Measurements from ENCODE around the gene GSG1L. TPM values are rescaled to one million over a fixed set of nuclear protein-coding genes. Genes with fewer than 3 reads are reported as not detected.
"Not testable (repeated sequence)": the region's sequence is repeated elsewhere in the genome, so short reads cannot be mapped to it uniquely, and the experiment has no call there.

The GSG1L gene
- total RNA-seq, 1 donor from 2014 or later = not detected

DNA sequence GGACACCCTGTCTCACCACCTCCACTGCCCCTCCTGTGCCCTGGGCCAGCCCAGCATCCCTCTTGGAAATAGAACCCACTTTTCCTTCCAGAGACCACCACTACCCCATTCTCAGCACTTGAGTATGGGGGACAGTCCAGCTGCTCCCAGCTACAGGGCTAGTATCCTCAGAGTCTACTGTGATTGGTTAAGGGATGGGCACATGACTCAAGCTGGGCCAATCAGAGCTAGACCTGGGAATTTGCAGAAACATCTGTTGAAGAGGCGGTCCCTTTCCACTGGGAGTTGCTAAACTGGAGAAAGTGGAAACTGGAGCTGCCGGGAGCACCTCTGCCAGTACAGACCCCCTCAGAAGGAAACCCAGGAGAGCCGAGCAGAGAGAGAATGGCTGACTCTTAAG lies 156.6 kb downstream of the GSG1L start:
- no peak for DNase-seq (ENCODE audit: low read depth, low spot score)

DNA sequence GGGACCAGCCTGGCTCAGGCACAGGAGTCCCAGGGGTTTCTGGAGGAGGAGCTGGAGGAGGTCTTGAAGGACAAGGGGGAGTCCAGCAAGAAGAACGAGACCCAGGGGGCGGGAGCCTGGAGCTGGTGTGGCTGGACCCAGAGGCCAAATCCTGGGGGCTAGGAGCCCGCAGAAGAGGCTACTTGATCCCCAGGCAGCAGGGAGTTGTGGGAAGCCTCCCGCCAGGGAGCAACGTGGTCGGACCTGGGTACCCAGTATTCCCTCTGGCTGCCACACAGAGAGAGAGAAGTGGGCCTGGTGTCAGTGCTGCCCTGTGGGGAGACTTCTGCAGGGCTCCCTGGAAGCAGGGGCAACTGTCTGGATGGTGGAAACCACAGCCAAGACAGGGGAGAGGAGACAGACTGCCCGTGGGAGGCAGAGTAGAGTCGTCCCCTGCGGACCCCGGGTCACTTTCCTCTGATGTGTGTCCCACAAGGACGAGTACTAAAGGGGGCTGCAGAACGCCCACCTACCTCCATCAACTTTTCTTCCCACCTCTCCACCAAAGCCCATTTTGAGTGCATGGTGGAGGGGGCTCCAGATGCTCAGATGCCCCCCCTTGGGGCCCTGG lies 160.4 kb downstream of the GSG1L start:
- DNase-seq (ENCODE audit: low read depth, low spot score) = no peak

DNA sequence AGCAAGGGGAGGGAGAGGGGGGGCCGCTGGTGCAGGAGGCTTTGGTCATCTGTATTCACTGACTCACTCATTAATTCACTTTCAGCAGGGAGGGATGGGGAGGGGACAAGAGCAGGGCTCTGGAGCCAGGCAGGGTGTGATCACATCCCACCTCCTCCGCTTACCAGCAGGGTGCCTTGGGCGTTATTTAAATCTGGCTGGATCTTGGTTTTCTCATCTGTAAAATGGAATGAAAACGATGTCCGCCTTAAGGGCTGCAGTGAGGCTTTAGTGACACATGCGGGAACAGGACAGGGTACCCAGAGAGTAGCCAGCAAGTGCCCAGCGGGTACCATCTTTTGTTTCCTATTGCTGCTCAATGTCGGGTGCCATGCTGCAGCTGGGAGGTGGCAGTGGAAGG lies 161.0 kb downstream of the GSG1L start:
- DNase-seq (ENCODE audit: low read depth, low spot score) = no peak

DNA sequence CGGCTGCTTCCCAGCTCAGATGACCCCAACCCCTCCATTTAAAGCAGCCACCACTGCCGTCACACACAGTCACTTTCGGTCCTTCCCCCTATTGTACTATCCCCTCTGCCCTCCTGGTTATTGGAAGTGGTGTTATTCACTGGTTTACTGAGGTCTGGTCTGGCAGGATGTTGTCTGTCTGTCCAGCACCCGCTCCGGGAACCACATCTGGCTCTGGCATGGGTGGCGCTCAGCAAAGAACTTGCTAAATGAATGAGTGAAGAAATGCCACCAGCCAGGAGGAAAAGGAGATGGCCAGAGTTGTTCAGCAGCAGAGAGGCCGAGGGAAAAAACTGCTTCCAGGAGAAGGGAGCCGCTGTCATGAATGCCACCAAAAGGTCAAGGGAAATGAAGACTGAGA lies 161.6 kb downstream of the GSG1L start:
- DNase-seq (ENCODE audit: low read depth, low spot score) = no peak

DNA sequence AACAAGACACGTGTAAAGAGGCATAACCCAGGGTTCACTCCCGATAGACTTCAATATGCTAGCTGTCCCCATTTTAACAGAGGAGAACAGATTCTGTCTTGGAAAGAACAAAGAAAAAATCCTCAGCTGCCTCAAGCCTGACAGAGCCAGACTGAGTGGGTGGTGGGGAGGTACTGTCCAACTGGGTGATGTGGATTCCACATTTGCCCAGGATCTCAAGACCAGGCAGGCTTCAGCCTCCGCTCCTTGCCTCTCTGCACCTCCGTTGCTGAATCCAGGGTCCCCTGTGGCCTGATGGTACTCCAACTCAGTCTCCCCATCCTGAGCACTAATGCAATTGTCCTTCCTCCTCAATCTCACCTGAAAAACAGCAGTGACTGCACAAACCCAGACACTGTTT lies 163.8 kb downstream of the GSG1L start:
- DNase-seq (ENCODE audit: low read depth, low spot score) = no peak

DNA sequence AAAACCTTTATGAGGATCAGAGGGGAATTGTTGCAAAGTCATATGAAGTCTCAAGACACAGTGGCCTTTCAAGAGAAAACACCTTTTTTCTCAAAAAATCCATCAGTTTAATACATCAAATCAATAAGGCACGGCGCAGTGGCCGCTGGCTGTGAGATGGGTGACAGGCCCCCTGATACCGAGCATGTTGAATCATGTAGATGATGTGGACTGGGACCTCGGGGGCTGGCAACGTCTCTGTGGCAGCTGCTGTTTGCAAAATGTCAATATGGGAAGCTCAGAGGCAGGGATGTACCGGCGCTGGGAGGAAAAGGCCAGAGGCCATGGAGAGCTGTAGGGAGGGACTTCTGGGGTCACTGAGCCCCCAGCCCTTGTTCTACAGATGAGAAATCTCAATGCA lies 169.1 kb downstream of the GSG1L start:
- DNase-seq (ENCODE audit: low read depth, low spot score) = no peak

DNA sequence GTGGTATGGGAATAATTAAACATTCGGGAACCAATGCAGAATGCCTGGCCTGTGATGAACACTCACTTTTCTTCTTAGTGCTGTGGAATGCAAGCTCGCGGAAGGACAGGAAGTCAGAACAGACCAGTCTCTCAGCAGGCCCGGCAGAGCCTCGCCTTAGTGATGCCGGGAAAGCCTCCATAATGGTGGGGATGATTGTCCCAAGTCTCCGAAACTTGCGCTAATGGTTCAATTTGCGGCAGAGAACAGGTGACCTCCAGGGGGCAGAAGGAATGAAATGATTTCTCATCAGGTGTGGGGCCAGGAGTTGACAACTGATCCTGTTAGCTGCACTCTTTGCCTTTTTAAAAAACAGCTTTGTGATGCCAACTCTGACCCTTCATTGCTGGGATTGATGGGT lies 170.6 kb downstream of the GSG1L start:
- DNase-seq (ENCODE audit: low read depth, low spot score) = no peak

DNA sequence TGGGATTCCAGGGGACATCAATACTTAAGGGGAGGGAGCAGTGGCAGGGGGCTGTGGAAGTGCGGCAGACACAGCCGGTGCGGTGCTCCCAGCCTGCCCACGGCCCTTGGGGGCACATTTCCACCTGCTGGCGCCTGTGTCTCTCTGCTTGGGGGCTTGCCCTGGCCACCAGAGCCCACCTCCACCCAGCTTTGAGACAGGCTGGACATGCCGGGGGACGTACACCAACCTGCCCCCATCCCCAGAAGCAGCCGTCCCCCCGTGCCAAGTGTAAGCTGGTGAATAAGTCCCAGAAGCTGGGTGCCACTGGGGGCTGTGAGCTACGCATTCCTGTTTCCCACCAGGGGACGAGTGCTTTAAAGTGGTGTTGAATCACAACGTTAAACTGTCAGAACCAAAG lies 172.6 kb downstream of the GSG1L start:
- DNase-seq (ENCODE audit: low read depth, low spot score) = no peak

DNA sequence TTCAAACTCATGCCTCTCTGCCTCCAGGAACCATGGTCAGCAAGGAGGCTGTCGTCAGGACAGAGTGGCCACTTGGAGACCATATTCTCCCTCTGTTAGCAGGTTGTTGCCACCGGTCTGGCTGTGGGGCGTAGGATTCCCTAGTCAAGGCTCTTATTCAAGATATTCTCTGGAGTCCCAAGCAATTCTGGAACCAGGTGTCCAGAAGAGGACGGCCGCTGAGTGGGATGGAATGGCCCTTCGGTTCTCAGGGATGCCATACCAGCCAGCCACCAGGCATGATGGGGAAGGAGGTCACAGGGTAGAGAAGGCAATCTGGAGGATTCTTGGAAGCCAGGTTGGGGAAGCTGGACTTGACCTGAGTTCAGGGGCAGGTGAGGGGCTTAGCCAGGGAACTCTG lies 173.5 kb downstream of the GSG1L start:
- no peak for DNase-seq (ENCODE audit: low read depth, low spot score)

DNA sequence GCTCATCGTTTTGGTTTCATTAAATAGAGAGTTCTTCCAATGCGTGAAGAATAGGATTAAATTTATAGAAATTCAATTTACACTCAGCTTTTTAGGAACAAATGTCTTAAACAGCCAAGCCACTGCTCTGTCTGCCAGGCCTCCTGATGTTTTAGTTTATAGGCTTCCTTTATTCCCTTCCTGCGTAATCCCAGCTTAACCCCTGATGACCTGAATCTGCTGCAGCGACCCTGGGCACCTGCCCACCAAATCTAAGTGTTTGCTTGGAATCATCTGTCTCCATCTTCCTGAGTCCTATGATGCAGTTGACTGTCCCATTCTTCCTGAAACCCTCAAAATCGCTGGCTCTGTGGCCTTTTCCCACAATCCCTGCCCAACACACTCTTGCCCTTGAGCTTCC lies 179.9 kb downstream of the GSG1L start:
- no peak for DNase-seq (ENCODE audit: low read depth, low spot score)

DNA sequence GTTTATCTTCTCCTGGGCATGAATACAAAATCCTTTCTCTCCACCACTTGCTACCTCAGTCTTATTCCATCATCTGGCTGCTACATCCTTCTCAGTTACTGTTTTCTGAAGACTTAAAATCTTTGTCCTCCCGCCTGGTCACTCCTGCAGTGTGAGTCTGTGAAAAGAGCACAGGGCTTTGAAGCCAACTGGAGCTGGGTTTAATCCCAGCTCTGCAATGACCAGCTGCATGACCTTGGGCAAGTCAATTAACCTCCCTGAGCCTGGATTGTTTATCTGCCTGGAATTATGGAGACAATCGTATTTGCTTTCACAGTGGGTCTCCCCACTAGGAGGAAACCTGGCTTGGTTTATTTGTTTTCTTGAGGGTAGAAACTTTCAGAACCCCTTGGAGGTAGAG lies 183.2 kb downstream of the GSG1L start:
- DNase-seq (ENCODE audit: low read depth, low spot score) = no peak

DNA sequence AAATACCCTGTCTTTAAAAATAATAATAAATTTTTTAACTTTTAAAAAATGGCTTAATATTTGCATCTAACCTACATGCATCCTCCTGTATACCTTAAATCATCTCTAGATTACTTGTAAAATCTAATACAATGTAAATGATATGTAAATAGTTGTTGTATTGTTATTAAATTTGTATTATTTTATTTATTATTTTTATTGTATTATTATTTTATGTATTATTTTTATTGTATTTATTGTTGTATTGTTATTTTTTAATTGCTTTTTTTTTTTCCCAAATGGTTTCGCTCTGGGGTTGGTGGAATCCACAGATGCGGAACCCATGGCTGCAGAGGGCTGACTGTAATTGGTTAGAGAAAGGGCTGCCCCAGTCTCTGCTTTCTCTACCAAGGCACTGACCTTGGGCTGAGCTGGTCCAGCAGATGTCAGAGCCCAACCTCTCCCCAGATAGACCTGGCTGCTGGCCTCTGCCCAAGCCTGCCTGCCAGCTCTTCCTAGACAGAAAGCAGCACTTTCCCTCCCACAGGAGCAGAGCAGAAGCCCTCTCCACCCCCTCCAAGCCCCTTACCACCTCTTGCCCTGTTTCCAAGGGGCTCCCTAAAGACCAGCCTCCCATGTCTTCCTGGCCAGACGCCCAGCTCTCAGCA lies 183.8 kb downstream of the GSG1L start:
- no peak for DNase-seq (ENCODE audit: low read depth, low spot score)

DNA sequence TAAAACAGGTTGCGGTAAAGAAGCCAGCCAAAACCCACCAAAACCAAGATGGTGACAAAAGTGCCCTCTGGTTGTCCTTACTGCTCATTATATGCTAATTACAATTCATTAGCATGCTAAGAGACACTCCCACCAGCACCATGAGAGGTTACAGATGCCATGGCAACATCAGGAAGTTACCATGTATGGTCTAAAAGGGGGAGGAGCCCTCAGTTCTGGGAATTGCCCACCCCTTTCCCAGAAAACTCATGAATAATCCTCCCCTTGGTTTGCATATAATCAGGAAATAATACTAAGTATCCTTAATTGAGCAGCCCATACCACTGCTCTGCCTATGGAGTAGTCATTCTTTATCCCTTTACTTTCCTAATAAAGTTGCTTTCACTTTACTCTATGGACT lies 190.9 kb downstream of the GSG1L start:
- not testable (repeated sequence) for DNase-seq (ENCODE audit: low read depth, low spot score)

DNA sequence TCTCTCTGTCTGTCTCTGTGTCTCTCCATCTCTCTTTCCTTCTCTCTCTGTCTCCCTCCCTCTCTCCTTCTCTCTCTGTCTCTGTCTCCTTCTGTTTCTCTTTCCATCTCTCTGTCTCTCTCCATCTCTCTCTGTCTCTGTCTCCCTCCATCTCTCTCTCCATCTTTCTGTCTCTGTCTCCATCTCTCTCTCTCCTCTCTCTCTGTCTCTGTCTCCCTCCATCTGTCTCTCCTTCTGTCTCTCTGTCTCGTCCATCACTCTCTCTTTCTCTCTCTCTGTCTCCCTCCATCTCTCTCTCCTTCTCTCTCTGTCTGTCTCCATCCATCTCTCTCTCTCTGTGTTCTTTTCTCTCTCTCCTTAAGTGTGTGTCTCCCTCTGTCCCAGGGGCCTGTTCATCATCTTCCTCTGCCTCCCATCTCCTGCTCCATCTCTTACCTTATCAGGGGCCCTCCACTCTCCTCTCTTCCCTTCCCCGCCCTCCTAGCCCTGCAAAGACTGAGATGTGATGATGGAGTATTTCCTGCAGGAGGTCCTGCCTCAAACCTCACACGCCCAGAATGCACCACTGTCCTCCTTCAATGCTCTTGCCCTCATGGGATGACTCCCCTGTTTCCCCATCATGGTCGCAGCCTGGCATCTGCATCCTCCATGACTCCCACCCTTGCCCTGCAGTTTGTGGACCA lies 193.3 kb downstream of the GSG1L start:
- no peak for DNase-seq (ENCODE audit: low read depth, low spot score)

DNA sequence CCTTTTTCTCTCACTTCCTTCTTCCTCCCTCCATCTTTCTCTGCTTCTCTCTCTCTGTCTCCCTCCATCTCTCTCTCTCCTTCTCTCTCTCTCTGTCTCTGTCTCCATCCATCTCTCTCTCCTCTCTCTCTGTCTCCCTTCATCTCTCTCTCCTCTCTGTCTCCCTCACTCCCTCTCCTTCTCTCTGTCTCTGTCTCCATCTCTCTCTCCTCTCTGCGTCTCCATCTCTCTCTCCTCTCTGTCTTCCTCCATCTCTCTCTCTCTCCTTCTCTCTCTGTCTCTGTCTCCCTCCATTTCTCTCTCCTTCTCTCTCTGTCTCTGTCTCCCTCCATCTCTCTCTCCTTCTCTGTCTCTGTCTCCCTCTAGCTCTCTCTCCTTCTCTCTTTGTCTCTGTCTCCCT lies 194.1 kb downstream of the GSG1L start:
- no peak for DNase-seq (ENCODE audit: low read depth, low spot score)

DNA sequence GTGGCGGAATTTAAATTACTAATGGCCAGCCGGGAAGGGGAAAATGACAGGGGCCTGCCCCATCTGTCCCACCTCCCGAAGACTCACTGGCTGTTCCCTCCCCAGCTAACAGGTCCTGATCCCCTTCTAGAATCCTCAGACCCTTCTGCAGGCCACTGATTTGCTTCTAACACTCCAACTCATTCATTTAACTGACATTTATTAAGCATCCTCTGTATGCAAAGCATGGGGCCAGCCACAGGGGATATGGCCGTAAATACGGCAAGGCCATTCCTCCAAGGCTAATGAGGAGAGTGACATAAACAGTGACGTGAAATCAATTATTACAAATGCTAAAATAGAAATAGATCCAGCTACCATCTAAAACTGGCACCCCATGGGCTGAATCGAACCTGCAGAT lies 195.3 kb downstream of the GSG1L start:
- DNase-seq (ENCODE audit: low read depth, low spot score) = no peak

DNA sequence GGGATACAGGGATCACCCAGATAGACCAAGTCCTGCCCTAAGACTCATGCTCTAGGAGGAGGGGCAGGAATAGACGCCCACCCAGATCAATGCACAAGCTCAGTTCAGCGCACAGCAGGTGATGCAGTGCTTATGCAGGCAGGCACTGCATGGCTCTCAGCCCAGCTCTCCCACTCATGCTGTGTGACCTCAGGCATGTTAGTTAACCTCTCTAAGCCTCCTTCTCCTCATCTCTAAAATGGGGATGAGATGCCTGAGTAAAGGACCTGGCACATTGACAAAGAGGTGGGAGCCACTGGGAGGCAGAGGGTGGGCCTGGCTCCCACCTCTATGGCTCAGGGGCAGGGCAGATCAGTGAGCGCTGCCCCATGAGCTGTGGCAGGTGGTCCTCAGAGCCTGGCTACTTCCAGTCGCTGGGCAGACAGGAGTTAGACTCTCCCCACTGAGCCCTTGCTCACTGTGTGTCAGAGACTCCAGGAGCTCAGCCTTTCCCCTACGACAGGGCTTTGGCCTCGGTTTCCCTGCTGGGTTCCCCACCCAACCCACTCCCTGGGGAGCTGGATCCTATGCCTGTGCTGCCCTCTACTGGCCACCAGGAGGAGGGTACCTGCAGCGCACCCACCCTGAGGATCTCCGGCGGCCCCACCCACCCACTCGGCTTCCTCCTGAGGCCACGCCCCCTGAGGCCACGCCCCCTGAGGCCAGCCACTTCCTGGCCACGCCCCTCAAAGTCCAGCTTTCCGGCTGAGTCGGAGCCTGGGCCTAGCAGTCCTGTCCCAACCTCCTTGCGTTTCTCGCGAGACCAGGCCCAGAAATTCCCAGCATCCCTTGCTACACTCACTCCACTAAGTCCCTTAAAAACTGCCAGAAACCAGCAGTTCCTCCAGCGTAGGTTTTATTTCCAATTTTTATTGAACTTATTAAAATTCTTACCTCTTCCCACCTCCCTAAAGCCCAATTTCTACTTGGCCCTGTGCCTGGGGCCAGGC lies 196.1 kb downstream of the GSG1L start:
- peak; percentile 40 for DNase-seq (ENCODE audit: low read depth, low spot score)

DNA sequence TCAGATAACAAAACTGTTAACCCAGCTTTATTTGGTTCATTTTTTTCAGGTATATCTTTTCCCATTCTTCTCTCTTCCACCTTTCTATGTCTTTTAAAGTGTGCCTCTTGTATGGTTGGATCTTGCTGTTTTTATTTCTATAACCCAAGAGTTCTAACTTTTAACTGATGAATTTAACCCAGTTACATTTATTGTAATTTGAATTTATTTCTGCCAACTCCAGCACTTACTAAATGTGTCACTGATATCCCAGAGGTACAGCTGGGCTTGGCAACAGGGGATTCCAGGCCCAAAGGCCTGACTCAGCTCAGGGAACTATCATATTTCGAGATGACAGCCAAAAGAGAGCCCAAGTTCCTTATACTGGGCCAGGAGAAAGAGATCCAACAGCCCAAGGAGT lies 200.1 kb downstream of the GSG1L start:
- DNase-seq (ENCODE audit: low read depth, low spot score) = no peak

DNA sequence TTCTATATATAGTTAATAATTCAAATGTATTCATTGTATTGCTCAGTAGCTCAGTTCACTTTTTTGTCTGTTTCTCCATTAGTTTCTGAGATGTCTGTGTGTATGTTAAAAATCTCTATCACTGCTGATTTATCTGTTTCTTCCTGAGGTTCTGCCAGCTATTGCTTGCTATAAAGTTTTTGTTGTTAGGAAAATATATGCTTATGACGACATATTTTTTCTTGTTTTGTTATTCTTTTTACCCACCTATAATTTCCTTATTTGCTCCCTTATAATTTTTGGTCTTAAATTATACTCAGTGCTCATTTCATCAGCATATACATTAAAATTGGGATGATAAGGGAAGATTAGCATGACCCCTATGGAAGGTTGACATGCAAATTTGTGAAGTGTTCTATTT lies 200.6 kb downstream of the GSG1L start:
- no peak for DNase-seq (ENCODE audit: low read depth, low spot score)

DNA sequence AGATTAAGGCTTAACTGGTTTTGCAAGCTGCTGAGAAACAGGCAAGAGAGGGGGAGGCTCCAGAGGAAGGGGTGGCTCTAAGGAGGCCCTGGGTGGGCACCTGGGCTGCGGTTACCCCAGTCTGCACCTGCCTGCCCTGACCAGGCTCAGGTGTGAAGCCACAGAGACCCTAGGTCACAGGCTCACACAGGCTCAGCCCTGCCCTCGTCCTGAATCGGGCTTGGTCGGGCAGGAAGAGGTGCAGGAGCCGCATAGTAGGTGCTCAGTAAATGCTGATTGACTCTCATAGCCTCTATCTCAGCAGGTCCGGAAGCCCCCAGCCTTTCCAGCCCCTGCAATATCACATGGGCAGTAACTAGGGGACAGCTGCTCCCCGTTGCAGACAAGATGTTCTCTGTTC lies 203.4 kb downstream of the GSG1L start:
- no peak for DNase-seq (ENCODE audit: low read depth, low spot score)

DNA sequence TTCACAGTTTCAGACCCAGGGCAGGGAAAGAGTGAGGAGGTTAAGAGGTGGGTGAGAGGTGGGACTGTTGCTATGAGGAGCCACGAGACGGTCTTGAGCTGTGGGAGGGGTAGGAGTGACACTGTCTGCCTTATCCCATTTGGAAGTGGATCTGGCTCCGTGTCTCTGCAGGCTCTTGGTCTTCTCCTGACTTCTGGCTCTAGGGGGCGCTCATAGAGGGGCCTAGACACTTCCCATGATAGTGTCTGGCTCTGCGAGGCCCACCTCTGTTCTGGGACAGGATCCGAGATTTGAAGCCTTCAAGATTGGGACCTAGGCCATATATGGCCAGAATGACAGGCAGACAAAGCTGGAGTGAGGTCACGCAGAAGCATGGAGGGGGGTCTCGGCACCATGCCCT lies 204.5 kb downstream of the GSG1L start:
- no peak for DNase-seq (ENCODE audit: low read depth, low spot score)

DNA sequence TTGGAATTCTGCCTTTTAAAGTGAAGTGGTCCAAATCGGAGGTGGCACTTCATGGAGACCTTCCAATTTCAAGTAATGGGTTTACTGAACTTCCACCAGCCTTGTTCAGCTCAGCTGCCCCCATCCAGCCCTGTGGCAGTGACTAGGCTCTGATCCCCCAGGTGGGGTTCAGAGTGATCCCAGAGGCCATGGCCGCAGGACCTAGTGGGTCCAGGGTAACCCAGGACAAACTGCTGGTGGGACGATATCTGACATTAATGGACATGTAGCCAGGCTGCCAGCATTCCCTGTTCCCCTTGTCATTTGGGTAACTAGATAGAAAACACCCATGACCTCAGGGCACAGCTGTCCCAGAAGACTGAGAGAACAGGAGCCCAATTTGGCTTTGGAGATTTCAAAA lies 209.9 kb downstream of the GSG1L start:
- DNase-seq (ENCODE audit: low read depth, low spot score) = no peak

Data from pulmonary artery endothelial cell (primary cell).